GM13976 (cell line): ENCODE measurements around the gene PRADC1.

Experiments used
- DNase-seq: peaks from one replicate; pipeline ENCODE4 v3.0.0; 2012; ENCODE audit warnings: low spot score
- in situ Hi-C: fragments of 300-500 bp; cut with MboI; formaldehyde crosslinking; loops from one replicate; pipeline ENCODE4 v1.12.0; 2022; ENCODE audit warnings: low sequenced_read_pairs, mixed read lengths, inconsistent platforms; ENCODE audit not compliant: unreplicated experiment
- TF ChIP-seq, protein P1 (sequence below): IDR thresholded peaks from 2 replicates; pipeline ENCODE4 v1.5.1; 2012; ENCODE audit warnings: borderline replicate concordance, mild to moderate bottlenecking; ENCODE audit not compliant: insufficient read depth; ENCODE audit errors: extremely low read depth, missing control alignments, control extremely low read depth

PRADC1 gene

GRCh38 chr2:73187549-73187948 lies 45.5 kb downstream of the PRADC1 start:
- no peak for DNase-seq
- in situ Hi-C loops, result loop anchor here (25.0 kb wide), 1 partner anchor 300 kb away; the partner anchor contains the start of gene SPR

GRCh38 chr2:73185965-73186364 lies 47.1 kb downstream of the PRADC1 start:
- no peak for DNase-seq
- TF ChIP-seq, protein P1, sequence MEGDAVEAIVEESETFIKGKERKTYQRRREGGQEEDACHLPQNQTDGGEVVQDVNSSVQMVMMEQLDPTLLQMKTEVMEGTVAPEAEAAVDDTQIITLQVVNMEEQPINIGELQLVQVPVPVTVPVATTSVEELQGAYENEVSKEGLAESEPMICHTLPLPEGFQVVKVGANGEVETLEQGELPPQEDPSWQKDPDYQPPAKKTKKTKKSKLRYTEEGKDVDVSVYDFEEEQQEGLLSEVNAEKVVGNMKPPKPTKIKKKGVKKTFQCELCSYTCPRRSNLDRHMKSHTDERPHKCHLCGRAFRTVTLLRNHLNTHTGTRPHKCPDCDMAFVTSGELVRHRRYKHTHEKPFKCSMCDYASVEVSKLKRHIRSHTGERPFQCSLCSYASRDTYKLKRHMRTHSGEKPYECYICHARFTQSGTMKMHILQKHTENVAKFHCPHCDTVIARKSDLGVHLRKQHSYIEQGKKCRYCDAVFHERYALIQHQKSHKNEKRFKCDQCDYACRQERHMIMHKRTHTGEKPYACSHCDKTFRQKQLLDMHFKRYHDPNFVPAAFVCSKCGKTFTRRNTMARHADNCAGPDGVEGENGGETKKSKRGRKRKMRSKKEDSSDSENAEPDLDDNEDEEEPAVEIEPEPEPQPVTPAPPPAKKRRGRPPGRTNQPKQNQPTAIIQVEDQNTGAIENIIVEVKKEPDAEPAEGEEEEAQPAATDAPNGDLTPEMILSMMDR, result no peak
- in situ Hi-C loops, result loop anchor here (25.0 kb wide), 1 partner anchor 299 kb away; the partner anchor contains the start of gene SPR

More at GRCh38 chr2:73187549-73187948, 45.5 kb downstream of the PRADC1 start:
- TF ChIP-seq, protein P1, result no peak
